ENCODE results near the gene PBRM1.

GRCh38 chr3:52521488-52521824, 164.3 kb downstream of the PBRM1 start:
- no peak for TF ChIP-seq CTCF (conservative IDR thresholded peaks at IDR 0.05)
- no peak for TF ChIP-seq EZH2 (IDR thresholded peaks at IDR 0.05; ENCODE audit: low read depth)
